Panc1 (cell line): Measurements from ENCODE around the gene CFP. TPM values are rescaled to one million over a fixed set of nuclear protein-coding genes. Genes with fewer than 3 reads are reported as not detected.
"Not testable (repeated sequence)": the region's sequence is repeated elsewhere in the genome, so short reads cannot be mapped to it uniquely, and the experiment has no call there.

Experiments
- ATAC-seq: fragments of 200-7000 bp; cut with Tn5 transposase; 2 replicates; pipeline ENCODE4 v1.9.1; 2020; ENCODE audit warnings: mild to moderate bottlenecking, moderate library complexity
- BruUV-seq: library from RNA; stranded (reverse); fragments of 400-500 nt; replicated peaks from 2 replicates; lab custom pipeline; 2021; lab: Mats Ljungman, UMichigan
- CTCF ChIA-PET: fragments of 300-600 bp; sonication (Branson Sonifier 250); formaldehyde crosslinking; loops from one replicate; lab custom pipeline; 2022; ENCODE audit warnings: antibody characterized with exemption; lab: Charles Lee
- POLR2A ChIA-PET: fragments of 300-600 bp; sonication (Branson Sonifier 250); formaldehyde crosslinking; loops from one replicate; lab custom pipeline; 2022; ENCODE audit warnings: antibody characterized with exemption; lab: Charles Lee
- DNase-seq: peaks from one replicate; pipeline ENCODE4 v3.0.0-alpha.2; 2010; ENCODE audit warnings: low read depth, low spot score
- H3K27ac ChIP-seq: 2 replicates; pipeline ENCODE4 v1.5.1; 2011; ENCODE audit warnings: mild to moderate bottlenecking, low read length, inconsistent platforms
- H3K27me3 ChIP-seq: fragments of 200-500 bp; sonication (Bioruptor generic); 2 replicates; pipeline ENCODE4 v1.6.0; 2014; ENCODE audit warnings: low read length, inconsistent platforms; ENCODE audit not compliant: control insufficient read depth, insufficient read depth
- H3K36me3 ChIP-seq: fragments of 200-500 bp; sonication (Bioruptor generic); 2 replicates; pipeline ENCODE4 v1.5.1; 2014; ENCODE audit warnings: inconsistent platforms, mild to moderate bottlenecking, low read length, moderate library complexity; ENCODE audit not compliant: control insufficient read depth, insufficient read depth
- H3K4me1 ChIP-seq: 2 replicates; pipeline ENCODE4 v1.5.1; 2011; ENCODE audit warnings: inconsistent platforms, mild to moderate bottlenecking, low read length, moderate library complexity; ENCODE audit not compliant: control insufficient read depth, insufficient read depth
- H3K4me3 ChIP-seq, 2 experiments: 2 replicates each; pipeline ENCODE4 v1.5.1; 2011 to 2012; ENCODE audit warnings: low read depth in 2 of 2, low read length in 2 of 2, mild to moderate bottlenecking in 2 of 2, inconsistent platforms in 1 of 2, moderate library complexity in 1 of 2
- H3K9me3 ChIP-seq: fragments of 200-500 bp; sonication (Bioruptor generic); 2 replicates; pipeline ENCODE4 v1.5.1; 2014; ENCODE audit warnings: low read depth, mild to moderate bottlenecking, inconsistent platforms, low read length, moderate library complexity; ENCODE audit not compliant: control insufficient read depth, insufficient read depth
- CTCF ChIP-seq: fragments of 450-650 bp; IDR thresholded peaks from 2 replicates; pipeline ENCODE4 v1.5.1; 2017; ENCODE audit warnings: mild to moderate bottlenecking
- POLR2AphosphoS5 ChIP-seq: IDR thresholded peaks from 2 replicates; pipeline ENCODE4 v1.6.1; 2012; ENCODE audit warnings: mild to moderate bottlenecking, low read depth, low read length, moderate library complexity
- REST ChIP-seq, 2 experiments: IDR thresholded peaks; 2 replicates each; pipeline ENCODE4 v1.6.1; 2011 to 2012; ENCODE audit warnings: low read depth in 2 of 2, control low read depth in 1 of 2, low read length in 1 of 2, mild to moderate bottlenecking in 1 of 2, moderate library complexity in 1 of 2; ENCODE audit not compliant: insufficient read depth in 1 of 2
- SIN3A ChIP-seq: IDR thresholded peaks from 2 replicates; pipeline ENCODE4 v1.6.1; 2012; ENCODE audit warnings: low read depth, mild to moderate bottlenecking, low read length, moderate library complexity, borderline replicate concordance; ENCODE audit not compliant: insufficient read depth
- TCF7L2 ChIP-seq: IDR thresholded peaks from 2 replicates; pipeline ENCODE4 v1.6.1; 2011; ENCODE audit warnings: mild to moderate bottlenecking, low read depth, low read length, inconsistent platforms
- in situ Hi-C: cut with HindIII; loops from 2 replicates; pipeline ENCODE4 v1.10.0; 2016; ENCODE audit warnings: low sequenced_read_pairs, low pct_unique_long_range_greater_than_20kb
- intact Hi-C: fragments of 100-400 bp; cut with micrococcal nuclease; formaldehyde crosslinking; loops from one replicate; pipeline ENCODE4 v1.10.0; 2022; ENCODE audit not compliant: unreplicated experiment
- total RNA-seq: library from RNA; stranded (reverse); gene quantifications from one replicate; pipeline ENCODE4 v1.2.1, GENCODE V29; 2021; ENCODE audit not compliant: unreplicated experiment

Gene CFP
- total RNA-seq, 1 experiment from 2014 or later: 0.59 TPM

GRCh38 chrX:47674776-47675175, 45.0 kb upstream of the CFP start:
- CTCF ChIA-PET: no interaction called here
- Histone ChIP-seq H3K27ac (no peak overlapping the region), H3K4me3 (no peak overlapping the region), H3K9me3 (no peaks in the 10 kb centered on the region), H3K4me1 (no peaks in the 10 kb centered on the region), H3K36me3 (no peaks in the 10 kb centered on the region), H3K27me3 (no peaks in the 10 kb centered on the region; the same call in 1 of the 2 replicates)
- in situ Hi-C loops: no loop called here
- POLR2A ChIA-PET: no interaction called here
- ATAC-seq: no peak
- DNase-seq: no peak
- no TSS peak for BruUV-seq
- intact Hi-C loops: no loop called here
- TF ChIP-seq POLR2AphosphoS5 (no peak), CTCF (no peak), SIN3A (no peak), TCF7L2 (no peak), REST (IDR thresholded peaks at IDR 0.05; ENCODE audit: insufficient read depth in 1 of 2, low read depth in 2 of 2, low read length in 1 of 2) (no peak)

DNA sequence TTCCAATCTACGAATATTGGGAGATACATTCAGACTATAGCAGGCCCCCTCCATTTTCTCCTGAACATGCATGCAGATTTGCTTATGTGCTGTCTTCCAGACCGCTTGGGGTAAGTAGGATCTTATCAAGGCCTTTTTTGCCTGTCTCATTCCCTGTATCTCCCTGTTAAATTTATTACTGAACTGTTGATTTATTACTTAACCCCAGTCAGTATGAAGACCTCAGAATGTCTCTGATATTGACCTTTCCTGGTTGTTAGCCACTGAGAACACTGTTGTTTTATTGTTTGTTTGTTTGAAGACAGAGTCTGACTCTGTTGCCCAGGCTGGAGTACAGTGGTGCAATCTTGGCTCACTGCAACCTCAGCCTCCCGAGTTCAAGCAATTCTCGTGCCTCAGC, 36.1 kb upstream of the CFP start:
- BruUV-seq, H3K36me3 ChIP-seq, H3K27me3 ChIP-seq, H3K9me3 ChIP-seq, POLR2A ChIA-PET, H3K4me3 ChIP-seq, DNase-seq, H3K27ac ChIP-seq, CTCF ChIA-PET, intact Hi-C loops, ATAC-seq, in situ Hi-C loops, H3K4me1 ChIP-seq: not testable (repeated sequence)

DNA sequence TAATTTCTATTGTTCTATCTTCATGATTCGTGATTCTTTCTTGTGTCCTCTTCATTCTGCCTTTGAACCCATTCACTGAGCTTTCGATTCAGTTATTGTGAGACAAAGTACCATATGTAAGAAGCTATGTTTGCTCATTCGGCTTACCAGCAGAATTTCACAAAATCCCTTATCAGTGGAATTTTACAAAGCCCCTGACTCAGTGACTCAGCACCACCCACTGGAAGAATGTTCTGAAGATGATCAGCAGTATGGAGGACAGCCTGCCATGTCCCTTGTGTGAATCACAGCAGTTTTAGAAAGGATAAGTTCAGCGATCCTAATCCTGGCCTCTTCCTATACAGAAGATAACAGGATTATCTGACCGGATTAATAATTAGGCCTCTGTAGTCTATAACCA, 35.0 kb upstream of the CFP start:
- DNase-seq: no peak
- CTCF ChIA-PET: no interaction called here

More for the DNA sequence above, 35.0 kb upstream of the CFP start:
- intact Hi-C loops (no loop called here), in situ Hi-C loops (no loop called here)
- no peaks in the 10 kb centered on the region for H3K4me1 ChIP-seq
- H3K36me3 ChIP-seq: no peaks in the 10 kb centered on the region
- no peak overlapping the region for H3K27ac ChIP-seq
- H3K27me3 ChIP-seq: no peaks in the 10 kb centered on the region
- POLR2A ChIA-PET: no interaction called here
- TF ChIP-seq REST (IDR thresholded peaks at IDR 0.05; ENCODE audit: insufficient read depth in 1 of 2, low read depth in 2 of 2, low read length in 1 of 2): no peak
- TF ChIP-seq SIN3A: no peak
- TF ChIP-seq TCF7L2: no peak
- no peak for TF ChIP-seq POLR2AphosphoS5
- no peak for TF ChIP-seq CTCF
- ATAC-seq: no peak
- no peaks in the 10 kb centered on the region for H3K9me3 ChIP-seq
- no TSS peak for BruUV-seq
- H3K4me3 ChIP-seq: no peak overlapping the region
